ENCODE measurements around the gene MCUR1.
"Not testable (repeated sequence)": the region's sequence is repeated elsewhere in the genome, so short reads cannot be mapped to it uniquely, and the experiment has no call there.

Gene MCUR1

GRCh38 chr6:13808801-13809200 lies 5.6 kb downstream of the MCUR1 start:
- Histone ChIP-seq H3K4me3 (ENCODE audit: low read length) (no peak overlapping the region), H3K27me3 (ENCODE audit: insufficient read depth, low read length) (no peaks in the 10 kb centered on the region), H3K4me1 (ENCODE audit: insufficient read depth, low read length) (peaks cover 10% of the 10 kb centered on the region; the same call in 1 of the 2 replicates), H3K9me3 (ENCODE audit: insufficient read depth, low read depth, low read length) (no peaks in the 10 kb centered on the region), H3K36me3 (ENCODE audit: insufficient read depth, low read length) (peaks cover 35% of the 10 kb centered on the region), H3K27ac (ENCODE audit: low read depth, low read length) (no peak overlapping the region), H3K9ac (ENCODE audit: low read depth, low read length) (no peak overlapping the region)
- WGBS, result 95% methylated on average over 4 of the region's 4 CpGs

- H3K9me3 ChIP-seq (ENCODE audit: insufficient read depth, low read depth, low read length), result no peaks in the 10 kb centered on the region
- no peaks in the 10 kb centered on the region for H3K27me3 ChIP-seq (ENCODE audit: insufficient read depth, low read length)
- no peak overlapping the region for H3K9ac ChIP-seq (ENCODE audit: low read depth, low read length)
- peaks cover 44% of the 10 kb centered on the region for H3K36me3 ChIP-seq (ENCODE audit: insufficient read depth, low read length)
- no peak overlapping the region for H3K27ac ChIP-seq (ENCODE audit: low read depth, low read length)
- no peak overlapping the region for H3K4me3 ChIP-seq (ENCODE audit: low read length)
- 91% methylated on average over 4 of the region's 4 CpGs for WGBS
- H3K4me1 ChIP-seq (ENCODE audit: insufficient read depth, low read length), result peaks cover 5% of the 10 kb centered on the region; the same call in 1 of the 2 replicates
These were observed 6.7 kb downstream of the MCUR1 start for GRCh38 chr6:13807696-13808095.

DNA sequence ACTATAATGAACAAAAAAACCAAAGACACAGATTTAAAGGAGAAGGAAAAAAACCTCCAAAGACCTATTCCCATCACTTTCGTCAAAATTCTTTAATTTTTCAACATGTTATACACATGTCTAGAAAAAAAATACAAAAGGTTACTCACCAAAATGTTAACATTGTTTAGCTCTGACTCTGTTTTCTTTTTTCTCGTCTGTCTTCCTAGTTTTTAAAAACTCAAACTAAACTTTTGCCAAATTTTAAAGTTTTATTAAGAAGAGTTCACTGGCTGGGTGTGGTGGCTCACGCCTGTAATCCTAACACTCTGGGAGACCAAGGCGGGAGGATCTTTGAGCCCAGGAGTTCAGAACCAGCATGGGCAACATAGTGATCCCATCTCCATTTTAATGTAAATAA lies 10.8 kb downstream of the MCUR1 start:
- WGBS, result 99% methylated on average over 4 of the region's 4 CpGs
- Histone ChIP-seq H3K9me3 (ENCODE audit: insufficient read depth, low read depth, low read length) (no peaks in the 10 kb centered on the region), H3K4me1 (ENCODE audit: insufficient read depth, low read length) (no peaks in the 10 kb centered on the region), H3K27ac (ENCODE audit: low read depth, low read length) (no peak overlapping the region), H3K27me3 (ENCODE audit: insufficient read depth, low read length) (no peaks in the 10 kb centered on the region), H3K9ac (ENCODE audit: low read depth, low read length) (no peak overlapping the region), H3K36me3 (ENCODE audit: insufficient read depth, low read length) (peaks cover 80% of the 10 kb centered on the region), H3K4me3 (ENCODE audit: low read length) (no peak overlapping the region)

GRCh38 chr6:13800615-13801014 lies 13.7 kb downstream of the MCUR1 start:
- Histone ChIP-seq H3K36me3 (ENCODE audit: insufficient read depth, low read length) (peaks cover 75% of the 10 kb centered on the region), H3K27ac (ENCODE audit: low read depth, low read length) (no peak overlapping the region), H3K27me3 (ENCODE audit: insufficient read depth, low read length) (no peaks in the 10 kb centered on the region), H3K4me3 (ENCODE audit: low read length) (no peak overlapping the region), H3K9me3 (ENCODE audit: insufficient read depth, low read depth, low read length) (no peaks in the 10 kb centered on the region), H3K9ac (ENCODE audit: low read depth, low read length) (no peak overlapping the region), H3K4me1 (ENCODE audit: insufficient read depth, low read length) (no peaks in the 10 kb centered on the region)
- WGBS, result 90% methylated on average over 2 of the region's 3 CpGs

DNA sequence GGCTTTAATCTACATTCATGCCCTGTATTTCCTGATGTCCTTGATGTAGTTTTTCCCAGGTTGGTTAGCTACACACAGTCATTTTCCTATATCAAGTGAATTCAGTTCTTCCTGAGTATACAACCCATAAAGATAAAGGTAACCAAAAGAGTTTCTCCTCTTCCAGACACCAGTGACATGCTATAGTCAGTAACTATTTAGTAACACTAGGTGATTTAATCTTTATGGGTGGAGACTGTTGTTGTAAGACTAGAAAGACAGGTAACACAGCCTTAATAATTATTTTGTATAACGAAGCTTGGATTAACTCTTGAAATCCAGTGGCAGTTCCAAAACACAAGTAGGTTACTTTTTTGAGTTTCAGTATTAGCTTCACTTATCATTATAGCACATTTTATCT lies 17.6 kb downstream of the MCUR1 start:
- H3K27me3 ChIP-seq (ENCODE audit: insufficient read depth, low read length), result no peaks in the 10 kb centered on the region
- peaks cover 69% of the 10 kb centered on the region for H3K36me3 ChIP-seq (ENCODE audit: insufficient read depth, low read length)
- H3K9me3 ChIP-seq (ENCODE audit: insufficient read depth, low read depth, low read length), result no peaks in the 10 kb centered on the region
- H3K27ac ChIP-seq (ENCODE audit: low read depth, low read length), result no peak overlapping the region
- no CpG with 5 or more reads among the region's 1 CpG for WGBS
- no peak overlapping the region for H3K4me3 ChIP-seq (ENCODE audit: low read length)
- no peak overlapping the region for H3K9ac ChIP-seq (ENCODE audit: low read depth, low read length)
- no peaks in the 10 kb centered on the region for H3K4me1 ChIP-seq (ENCODE audit: insufficient read depth, low read length)

DNA sequence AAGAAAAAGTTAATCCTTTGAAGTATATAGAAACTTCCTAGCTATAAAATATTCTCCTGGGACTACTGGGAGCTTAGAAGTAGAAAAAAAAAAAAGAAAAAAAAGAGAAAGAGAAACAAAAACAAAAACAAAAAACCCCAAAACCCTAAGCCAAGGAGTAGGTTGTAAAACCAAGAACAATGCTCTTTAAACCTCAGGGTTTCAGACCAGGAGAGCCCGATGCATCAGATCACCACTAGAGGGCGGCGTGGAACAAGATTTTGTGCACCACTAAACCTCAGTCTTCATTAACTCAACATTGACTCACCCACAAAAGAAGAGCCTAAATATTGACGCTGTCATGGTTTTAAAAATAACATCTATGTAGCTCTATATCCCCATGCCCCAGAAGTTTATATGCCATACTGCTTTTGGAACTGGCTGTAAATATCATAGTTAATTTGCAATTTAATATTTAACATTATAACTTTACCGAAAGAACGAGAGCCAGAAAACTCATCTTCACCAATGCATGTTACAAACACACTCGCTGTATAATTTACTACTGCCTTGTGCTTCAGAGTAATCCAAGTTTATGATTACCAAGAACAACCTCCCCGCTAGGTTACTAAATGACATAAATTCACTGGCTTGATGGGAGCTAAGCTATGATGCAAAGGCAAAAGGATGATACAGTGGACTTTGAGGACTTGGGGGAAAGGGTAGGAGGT lies 19.2 kb downstream of the MCUR1 start:
- 51% methylated on average over 8 of the region's 8 CpGs for WGBS
- no peak overlapping the region for H3K27ac ChIP-seq (ENCODE audit: low read depth, low read length)
- peaks cover 67% of the 10 kb centered on the region for H3K36me3 ChIP-seq (ENCODE audit: insufficient read depth, low read length)
- H3K27me3 ChIP-seq (ENCODE audit: insufficient read depth, low read length), result no peaks in the 10 kb centered on the region
- H3K4me3 ChIP-seq (ENCODE audit: low read length), result no peak overlapping the region
- H3K4me1 ChIP-seq (ENCODE audit: insufficient read depth, low read length), result no peaks in the 10 kb centered on the region
- no peak overlapping the region for H3K9ac ChIP-seq (ENCODE audit: low read depth, low read length)
- no peaks in the 10 kb centered on the region for H3K9me3 ChIP-seq (ENCODE audit: insufficient read depth, low read depth, low read length)

GRCh38 chr6:13794184-13794583 lies 20.2 kb downstream of the MCUR1 start:
- no peak overlapping the region for H3K4me3 ChIP-seq (ENCODE audit: low read length)
- H3K9me3 ChIP-seq (ENCODE audit: insufficient read depth, low read depth, low read length), result no peaks in the 10 kb centered on the region
- no peaks in the 10 kb centered on the region for H3K4me1 ChIP-seq (ENCODE audit: insufficient read depth, low read length)
- H3K36me3 ChIP-seq (ENCODE audit: insufficient read depth, low read length), result peaks cover 66% of the 10 kb centered on the region
- 95% methylated on average over 3 of the region's 5 CpGs for whole genome bisulfite sequencing
- H3K27ac ChIP-seq (ENCODE audit: low read depth, low read length), result no peak overlapping the region
- no peak overlapping the region for H3K9ac ChIP-seq (ENCODE audit: low read depth, low read length)
- no peaks in the 10 kb centered on the region for H3K27me3 ChIP-seq (ENCODE audit: insufficient read depth, low read length)

- H3K27ac ChIP-seq (ENCODE audit: low read depth, low read length), result no peak overlapping the region
- H3K36me3 ChIP-seq (ENCODE audit: insufficient read depth, low read length), result peaks cover 47% of the 10 kb centered on the region
- no CpG with 5 or more reads among the region's 1 CpG for WGBS
These were observed 24.6 kb downstream of the MCUR1 start for GRCh38 chr6:13789746-13790145.

DNA sequence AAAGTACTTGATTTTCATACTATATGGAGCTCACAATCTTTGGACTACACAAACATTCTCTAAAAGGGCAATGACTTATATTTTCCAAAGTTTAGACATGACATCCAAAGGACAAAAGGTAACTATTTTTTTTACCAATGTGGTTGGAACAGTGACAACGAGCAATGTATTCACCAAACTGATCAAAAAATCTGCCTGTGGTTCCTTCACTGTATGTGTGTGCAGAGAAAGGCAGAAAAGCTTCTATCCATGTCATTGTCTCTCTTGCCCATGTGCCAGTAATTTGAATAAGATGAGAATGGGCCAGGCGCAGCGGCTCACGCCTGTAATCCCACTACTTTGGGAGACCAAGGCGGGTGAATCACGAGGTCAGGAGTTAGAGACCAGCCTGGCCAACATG lies 25.5 kb downstream of the MCUR1 start:
- H3K4me3 ChIP-seq (ENCODE audit: low read length), result no peak overlapping the region
- no peak overlapping the region for H3K27ac ChIP-seq (ENCODE audit: low read depth, low read length)
- no peaks in the 10 kb centered on the region for H3K27me3 ChIP-seq (ENCODE audit: insufficient read depth, low read length)
- no peaks in the 10 kb centered on the region for H3K9me3 ChIP-seq (ENCODE audit: insufficient read depth, low read depth, low read length)
- WGBS, result 97% methylated on average over 6 of the region's 6 CpGs
- peaks cover 42% of the 10 kb centered on the region for H3K36me3 ChIP-seq (ENCODE audit: insufficient read depth, low read length)
- no peak overlapping the region for H3K9ac ChIP-seq (ENCODE audit: low read depth, low read length)
- peaks cover 14% of the 10 kb centered on the region; the same call in 1 of the 2 replicates for H3K4me1 ChIP-seq (ENCODE audit: insufficient read depth, low read length)

More at GRCh38 chr6:13789746-13790145, 24.6 kb downstream of the MCUR1 start:
- Histone ChIP-seq H3K9me3 (ENCODE audit: insufficient read depth, low read depth, low read length) (no peaks in the 10 kb centered on the region), H3K9ac (ENCODE audit: low read depth, low read length) (no peak overlapping the region), H3K4me1 (ENCODE audit: insufficient read depth, low read length) (peaks cover 14% of the 10 kb centered on the region; the same call in 1 of the 2 replicates), H3K27me3 (ENCODE audit: insufficient read depth, low read length) (no peaks in the 10 kb centered on the region), H3K4me3 (ENCODE audit: low read length) (no peak overlapping the region)

GRCh38 chr6:13787137-13787536 lies 27.2 kb downstream of the MCUR1 start:
- H3K27me3 ChIP-seq (ENCODE audit: insufficient read depth, low read length), result no peaks in the 10 kb centered on the region
- H3K9ac ChIP-seq (ENCODE audit: low read depth, low read length), result peak overlapping the region; percentile 52; the same call in 1 of the 2 replicates
- no peak overlapping the region for H3K4me3 ChIP-seq (ENCODE audit: low read length)
- H3K36me3 ChIP-seq (ENCODE audit: insufficient read depth, low read length), result peaks cover 29% of the 10 kb centered on the region
- H3K27ac ChIP-seq (ENCODE audit: low read depth, low read length), result peak overlapping the region; percentile 58
- H3K4me1 ChIP-seq (ENCODE audit: insufficient read depth, low read length), result peaks cover 14% of the 10 kb centered on the region; the same call in 1 of the 2 replicates
- WGBS, result 76% methylated on average over 8 of the region's 8 CpGs
- H3K9me3 ChIP-seq (ENCODE audit: insufficient read depth, low read depth, low read length), result no peaks in the 10 kb centered on the region

GRCh38 chr6:13780162-13780561 lies 34.2 kb downstream of the MCUR1 start:
- WGBS, result 96% methylated on average over 8 of the region's 8 CpGs
- H3K9me3 ChIP-seq (ENCODE audit: insufficient read depth, low read depth, low read length); H3K4me3 ChIP-seq (ENCODE audit: low read length); H3K27me3 ChIP-seq (ENCODE audit: insufficient read depth, low read length); H3K9ac ChIP-seq (ENCODE audit: low read depth, low read length); H3K4me1 ChIP-seq (ENCODE audit: insufficient read depth, low read length); H3K36me3 ChIP-seq (ENCODE audit: insufficient read depth, low read length); H3K27ac ChIP-seq (ENCODE audit: low read depth, low read length): not testable (repeated sequence)

DNA sequence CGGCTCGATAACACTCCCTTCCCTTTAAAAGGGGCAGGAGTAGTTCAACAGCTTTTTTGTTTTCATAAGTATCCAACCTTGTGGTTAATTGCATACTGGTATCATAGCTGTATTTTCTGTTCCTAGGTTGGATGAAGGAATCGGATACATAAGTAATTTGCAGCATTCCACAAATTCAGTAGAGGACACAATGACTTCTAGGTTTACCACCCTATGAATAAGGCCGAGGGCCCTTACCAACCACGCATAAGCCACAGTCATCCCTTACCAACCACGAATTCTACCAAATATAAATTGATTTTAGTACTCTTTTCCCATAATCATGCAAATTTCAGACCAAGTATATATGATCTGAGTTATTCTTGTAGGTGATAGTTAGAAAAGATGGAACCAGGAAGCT lies 36.3 kb downstream of the MCUR1 start:
- Histone ChIP-seq H3K9me3 (ENCODE audit: insufficient read depth, low read depth, low read length) (no peaks in the 10 kb centered on the region), H3K9ac (ENCODE audit: low read depth, low read length) (no peak overlapping the region), H3K27me3 (ENCODE audit: insufficient read depth, low read length) (no peaks in the 10 kb centered on the region), H3K36me3 (ENCODE audit: insufficient read depth, low read length) (no peaks in the 10 kb centered on the region), H3K4me3 (ENCODE audit: low read length) (no peak overlapping the region), H3K4me1 (ENCODE audit: insufficient read depth, low read length) (no peaks in the 10 kb centered on the region), H3K27ac (ENCODE audit: low read depth, low read length) (no peak overlapping the region)
- 95% methylated on average over 6 of the region's 6 CpGs for WGBS

Measured in HUES64 (cell line).